ENCODE measurements around the gene FBRSL1. TPM values are rescaled to one million over a fixed set of nuclear protein-coding genes. Genes with fewer than 3 reads are reported as not detected.
"Not testable (repeated sequence)": the region's sequence is repeated elsewhere in the genome, so short reads cannot be mapped to it uniquely, and the experiment has no call there.

Gene FBRSL1
- total RNA-seq, 1 donor from 2014 or later = 43.7 TPM

- intact Hi-C loops (cut with DNase I) = loop anchor here (10.0 kb wide), 1 partner anchor 114 kb away; no protein-coding TSS in a partner anchor
- DNase-seq (ENCODE audit: low spot score) = no peak
- ATAC-seq = no peak
These were observed 38.7 kb downstream of the FBRSL1 start for GRCh38 chr12:132528564-132529106.

GRCh38 chr12:132529156-132529839 lies 39.3 kb downstream of the FBRSL1 start:
- ATAC-seq = no peak
- intact Hi-C loops (cut with DNase I) = loop anchor here (10.0 kb wide), 1 partner anchor 114 kb away; no protein-coding TSS in a partner anchor
- DNase-seq (ENCODE audit: low spot score) = no peak

- ATAC-seq (no peak), DNase-seq (ENCODE audit: low spot score) (no peak)
- intact Hi-C loops (cut with DNase I) = loop anchor here (10.0 kb wide), 1 partner anchor 115 kb away; no protein-coding TSS in a partner anchor
These were observed 40.0 kb downstream of the FBRSL1 start for GRCh38 chr12:132529906-132530305.

- intact Hi-C loops (cut with DNase I) = no loop called here
- DNase-seq (ENCODE audit: low spot score) = no peak
- no peak for ATAC-seq
These were observed 40.5 kb downstream of the FBRSL1 start for GRCh38 chr12:132530447-132530846.

- DNase-seq (ENCODE audit: low spot score) (no peak), ATAC-seq (no peak)
- intact Hi-C loops (cut with DNase I) = no loop called here
These were observed 40.9 kb downstream of the FBRSL1 start for GRCh38 chr12:132530851-132531250.

- DNase-seq (ENCODE audit: low spot score); ATAC-seq; intact Hi-C loops (cut with DNase I): not testable (repeated sequence)
These were observed 43.0 kb downstream of the FBRSL1 start for GRCh38 chr12:132532711-132533583.

GRCh38 chr12:132533584-132533958 lies 43.6 kb downstream of the FBRSL1 start:
- DNase-seq (ENCODE audit: low spot score) = no peak

GRCh38 chr12:132534076-132534475 lies 44.1 kb downstream of the FBRSL1 start:
- no peak for DNase-seq (ENCODE audit: low spot score)
- no peak for ATAC-seq
- intact Hi-C loops (cut with DNase I) = no loop called here

More at GRCh38 chr12:132533584-132533958, 43.6 kb downstream of the FBRSL1 start:
- intact Hi-C loops (cut with DNase I) = no loop called here
- ATAC-seq = no peak

GRCh38 chr12:132535019-132535418 lies 45.1 kb downstream of the FBRSL1 start:
- intact Hi-C loops (cut with DNase I) = no loop called here
- no peak for ATAC-seq
- no peak for DNase-seq (ENCODE audit: low spot score)

- ATAC-seq = no peak
- intact Hi-C loops (cut with DNase I) = no loop called here
- DNase-seq (ENCODE audit: low spot score) = no peak
These were observed 46.3 kb downstream of the FBRSL1 start for GRCh38 chr12:132536102-132536876.

GRCh38 chr12:132537049-132537448 lies 47.1 kb downstream of the FBRSL1 start:
- ATAC-seq = no peak
- DNase-seq (ENCODE audit: low spot score) = no peak
- intact Hi-C loops (cut with DNase I) = no loop called here

GRCh38 chr12:132537836-132538662 lies 48.1 kb downstream of the FBRSL1 start:
- ATAC-seq (peak; percentile 27), DNase-seq (ENCODE audit: low spot score) (no peak)
- intact Hi-C loops (cut with DNase I) = no loop called here

- ATAC-seq (no peak), DNase-seq (ENCODE audit: low spot score) (no peak)
- intact Hi-C loops (cut with DNase I) = no loop called here
These were observed 48.7 kb downstream of the FBRSL1 start for GRCh38 chr12:132538663-132538990.

- no peak for ATAC-seq
- intact Hi-C loops (cut with DNase I) = no loop called here
- DNase-seq (ENCODE audit: low spot score) = no peak
These were observed 49.2 kb downstream of the FBRSL1 start for GRCh38 chr12:132539016-132539773.

GRCh38 chr12:132540436-132540835 lies 50.5 kb downstream of the FBRSL1 start:
- intact Hi-C loops (cut with DNase I) = no loop called here

GRCh38 chr12:132541200-132541599 lies 51.2 kb downstream of the FBRSL1 start:
- ATAC-seq (no peak), DNase-seq (ENCODE audit: low spot score) (no peak)
- intact Hi-C loops (cut with DNase I) = loop anchor here (1.0 kb wide), 1 partner anchor 22 kb away; no protein-coding TSS in a partner anchor

More at GRCh38 chr12:132540436-132540835, 50.5 kb downstream of the FBRSL1 start:
- no peak for DNase-seq (ENCODE audit: low spot score)
- no peak for ATAC-seq

GRCh38 chr12:132541996-132542395 lies 52.0 kb downstream of the FBRSL1 start:
- intact Hi-C loops (cut with DNase I) = loop anchor here (1.0 kb wide), 1 partner anchor 23 kb away; no protein-coding TSS in a partner anchor
- no peak for ATAC-seq
- no peak for DNase-seq (ENCODE audit: low spot score)
